WTC11 (cell line): ENCODE data around the gene CEP135.

Source experiments
- GABPB1 ChIP-seq: sonication (generic); formaldehyde crosslinking; IDR thresholded peaks from 2 replicates; pipeline ENCODE4 v1.8.1; 2023; ENCODE audit warnings: mild to moderate bottlenecking, missing genetic modification reagents
- JAZF1 ChIP-seq: fragments of 250-450 bp; sonication (Bioruptor Pico); IDR thresholded peaks from 2 replicates; pipeline ENCODE4 v1.9.0; 2021; ENCODE audit warnings: moderate library complexity, mild to moderate bottlenecking, inconsistent platforms
- NFYB ChIP-seq: sonication (generic); formaldehyde crosslinking; conservative IDR thresholded peaks from 2 replicates; pipeline ENCODE4 v1.8.0; 2022; ENCODE audit warnings: low read depth, missing genetic modification reagents

GRCh38 chr4:56066493-56066892 is 117.7 kb downstream of the CEP135 start:
- no peak for TF ChIP-seq JAZF1 (CRISPR knock-in tag)
- TF ChIP-seq GABPB1 (CRISPR knock-in tag) = no peak
- no peak for TF ChIP-seq NFYB
